ENCODE data around the gene NPW. TPM values are rescaled to one million over a fixed set of nuclear protein-coding genes. Genes with fewer than 3 reads are reported as not detected.

NPW gene
- total RNA-seq, 1 experiment from 2014 or later, result 7.1 TPM

GRCh38 chr16:1976951-1977874 lies 42.4 kb upstream of the NPW start:
- Mint-ChIP-seq H3K4me1 (peaks cover 12 to 16% of the 10 kb centered on the region in 2 experiments), H3K9me3 (no peaks in the 10 kb centered on the region)
- WGBS (ENCODE audit: extremely low coverage, insufficient read length, low lambda C conversion rate), result no CpG with 5 or more reads among the region's 33 CpGs

More at GRCh38 chr16:1976951-1977874, 42.4 kb upstream of the NPW start:
- no peak overlapping the region for H2BK15ac ChIP-seq (ENCODE audit: low read depth, low read length)
- peaks cover 6% of the 10 kb centered on the region; the same call in 1 of the 2 replicates for H3K79me2 ChIP-seq (ENCODE audit: insufficient read depth, low read length)
- H3K27ac ChIP-seq (ENCODE audit: insufficient read length, low read depth, low read length), result no peak overlapping the region
- H2AFZ ChIP-seq (ENCODE audit: low read length), result no peak overlapping the region
- H4K91ac ChIP-seq (ENCODE audit: insufficient read length, low read depth, low read length), result no peak overlapping the region
- Mint-ChIP-seq H3K4me3 (no peak overlapping the region), H3K27me3 (ENCODE audit: low read depth) (peaks cover 29% of the 10 kb centered on the region), H3K27ac (no peak overlapping the region), H3K36me3 (ENCODE audit: insufficient read depth in 1 of 3, low read depth in 3 of 3) (peaks cover 10 to 27% (median 23%) of the 10 kb centered on the region in 3 experiments)
- H3K23ac ChIP-seq (ENCODE audit: insufficient read length, low read depth, low read length), result no peak overlapping the region
- H4K5ac ChIP-seq (ENCODE audit: insufficient read length, low read depth, low read length), result no peak overlapping the region
- H3K79me1 ChIP-seq (ENCODE audit: insufficient read depth, low read depth, low read length, poor library complexity, severe bottlenecking), result peaks cover 5% of the 10 kb centered on the region
- H3K23me2 ChIP-seq (ENCODE audit: insufficient read length, low read depth, low read length, poor library complexity, severe bottlenecking), result peaks cover 17% of the 10 kb centered on the region
- H4K8ac ChIP-seq (replicated peaks; ENCODE audit: insufficient read length, low read depth, low read length), result no peak overlapping the region
- no peak overlapping the region for H3T11ph ChIP-seq (ENCODE audit: low read length)
- H2BK5ac ChIP-seq (ENCODE audit: insufficient read length, low read length), result no peak overlapping the region
- no peaks in the 10 kb centered on the region for H4K20me1 ChIP-seq (ENCODE audit: control insufficient read depth, insufficient read depth, insufficient read length)
- no peaks in the 10 kb centered on the region for H3K9me3 ChIP-seq (ENCODE audit: control insufficient read depth, low read depth, low read length)
- H3K14ac ChIP-seq (ENCODE audit: insufficient read depth, low read length), result no peak overlapping the region
- H3K9ac ChIP-seq (ENCODE audit: extremely low read depth, insufficient read length, low read length), result no peak overlapping the region
- peaks cover 17% of the 10 kb centered on the region for H3K27me3 ChIP-seq (ENCODE audit: insufficient read depth, low read length)
- no peak overlapping the region for H3K4ac ChIP-seq (ENCODE audit: low read depth, low read length)
- H3K18ac ChIP-seq (ENCODE audit: insufficient read length, low read depth, low read length), result no peak overlapping the region
- H3K4me1 ChIP-seq (ENCODE audit: insufficient read depth, low read length), result no peaks in the 10 kb centered on the region
- no peak overlapping the region for H2BK12ac ChIP-seq (ENCODE audit: insufficient read length, low read depth, low read length)
- DNase-seq, result no peak
- H3K4me2 ChIP-seq (ENCODE audit: insufficient read depth, insufficient read length, low read length), result no peak overlapping the region
- TF ChIP-seq CTCF (conservative IDR thresholded peaks at IDR 0.05), result no peak
- H2AK5ac ChIP-seq (ENCODE audit: insufficient read length, low read length), result no peak overlapping the region
- H3K56ac ChIP-seq (ENCODE audit: insufficient read length, low read depth, low read length), result no peak overlapping the region
- H2BK120ac ChIP-seq (ENCODE audit: low read depth, low read length, poor library complexity, severe bottlenecking), result no peak overlapping the region
- no peak overlapping the region for H2BK20ac ChIP-seq (ENCODE audit: low read depth, low read length, poor library complexity, severe bottlenecking)

Data from H9 (cell line).